GM23338 (cell line): ENCODE data around the gene RSPH3. TPM values are rescaled to one million over a fixed set of nuclear protein-coding genes. Genes with fewer than 3 reads are reported as not detected.

ENCODE experiments used
- ATAC-seq: fragments of 200-7000 bp; cut with Tn5 transposase; 3 replicates; pipeline ENCODE4 v1.9.1; 2020
- DNase-seq: peaks from one replicate; pipeline ENCODE4 v3.0.0-alpha.2; 2015; ENCODE audit warnings: low spot score
- H2AFZ ChIP-seq: fragments of 200-600 bp; sonication (generic); 2 replicates; pipeline ENCODE4 v1.8.0; 2016; ENCODE audit warnings: antibody characterized with exemption, mild to moderate bottlenecking, moderate library complexity
- H3F3A ChIP-seq: fragments of 200-600 bp; sonication (generic); replicated peaks from 2 replicates; pipeline ENCODE4 v1.8.0; 2017; ENCODE audit warnings: antibody characterized with exemption, mixed run types, low read depth
- H3K27ac ChIP-seq: fragments of 200-600 bp; sonication (generic); 2 replicates; pipeline ENCODE4 v1.6.1; 2016; ENCODE audit warnings: low read depth
- H3K27me3 ChIP-seq: fragments of 200-600 bp; sonication (generic); 2 replicates; pipeline ENCODE4 v1.8.0; 2016; ENCODE audit warnings: mild to moderate bottlenecking, mixed run types, moderate library complexity; ENCODE audit not compliant: insufficient read depth
- H3K36me3 ChIP-seq: fragments of 200-600 bp; sonication (generic); 2 replicates; pipeline ENCODE4 v1.8.0; 2016; ENCODE audit warnings: mild to moderate bottlenecking; ENCODE audit not compliant: insufficient read depth
- H3K4me1 ChIP-seq: fragments of 200-600 bp; sonication (generic); 2 replicates; pipeline ENCODE4 v1.8.0; 2016; ENCODE audit warnings: mild to moderate bottlenecking, moderate library complexity; ENCODE audit not compliant: insufficient read depth
- H3K4me2 ChIP-seq: fragments of 200-600 bp; sonication (generic); 2 replicates; pipeline ENCODE4 v1.7.1; 2017; ENCODE audit warnings: mixed run types
- H3K4me3 ChIP-seq: fragments of 200-600 bp; sonication (generic); 2 replicates; pipeline ENCODE4 v1.6.1; 2016; ENCODE audit warnings: mixed run types
- H3K79me2 ChIP-seq: fragments of 200-600 bp; sonication (generic); replicated peaks from 2 replicates; pipeline ENCODE4 v1.8.0; 2017; ENCODE audit warnings: mild to moderate bottlenecking; ENCODE audit not compliant: insufficient read depth
- H3K9me2 ChIP-seq: fragments of 200-600 bp; sonication (generic); 2 replicates; pipeline ENCODE4 v1.8.0; 2017; ENCODE audit not compliant: insufficient read depth
- H4K20me1 ChIP-seq: fragments of 200-600 bp; sonication (generic); replicated peaks from 2 replicates; pipeline ENCODE4 v1.8.0; 2017; ENCODE audit warnings: mild to moderate bottlenecking; ENCODE audit not compliant: insufficient read depth
- H3K27ac Mint-ChIP-seq: 2 replicates; pipeline ENCODE4 v1.8.0; 2020; ENCODE audit warnings: inconsistent platforms, mild to moderate bottlenecking, moderate library complexity, mixed read lengths
- H3K27me3 Mint-ChIP-seq: 3 replicates; pipeline ENCODE4 v1.8.0; 2022; ENCODE audit warnings: low read depth, mild to moderate bottlenecking, moderate library complexity, mixed read lengths, inconsistent platforms; ENCODE audit not compliant: insufficient read depth, poor library complexity
- H3K36me3 Mint-ChIP-seq: 3 replicates; pipeline ENCODE4 v1.8.0; 2021; ENCODE audit warnings: low read depth, mild to moderate bottlenecking, inconsistent platforms, moderate library complexity, mixed read lengths
- H3K4me1 Mint-ChIP-seq: 3 replicates; pipeline ENCODE4 v1.8.0; 2020; ENCODE audit warnings: mild to moderate bottlenecking, inconsistent platforms, mixed read lengths
- H3K4me3 Mint-ChIP-seq: 3 replicates; pipeline ENCODE4 v1.8.0; 2021; ENCODE audit warnings: moderate library complexity, mild to moderate bottlenecking, inconsistent platforms, mixed read lengths
- H3K9me3 Mint-ChIP-seq: 3 replicates; pipeline ENCODE4 v1.8.0; 2020; ENCODE audit warnings: moderate library complexity, mild to moderate bottlenecking, inconsistent platforms, mixed read lengths
- CREB1 ChIP-seq: fragments of 250-450 bp; sonication (Bioruptor Pico); IDR thresholded peaks from 2 replicates; pipeline ENCODE4 v1.5.0; 2020; ENCODE audit warnings: low read depth, mild to moderate bottlenecking, moderate library complexity
- EZH2 ChIP-seq: fragments of 200-600 bp; sonication (generic); IDR thresholded peaks from one replicate; pipeline ENCODE4 v1.8.0; 2017; ENCODE audit warnings: antibody characterized with exemption, mild to moderate bottlenecking, low read depth; ENCODE audit not compliant: unreplicated experiment
- EZH2phosphoT487 ChIP-seq: fragments of 200-600 bp; sonication (generic); IDR thresholded peaks from one replicate; pipeline ENCODE4 v1.8.1; 2018; ENCODE audit warnings: antibody characterized with exemption; ENCODE audit not compliant: unreplicated experiment
- JUNB ChIP-seq: IDR thresholded peaks from one replicate; pipeline ENCODE4 v1.6.1; 2016; ENCODE audit warnings: antibody characterized with exemption; ENCODE audit not compliant: unreplicated experiment
- NANOG ChIP-seq: IDR thresholded peaks from 2 replicates; pipeline ENCODE4 v1.6.1; 2016; ENCODE audit warnings: antibody characterized with exemption, borderline replicate concordance
- POLR2AphosphoS5 ChIP-seq: IDR thresholded peaks from 2 replicates; pipeline ENCODE4 v1.6.1; 2016; ENCODE audit warnings: antibody characterized with exemption, low read depth
- STAT1 ChIP-seq: IDR thresholded peaks from one replicate; pipeline ENCODE4 v1.6.1; 2016; ENCODE audit warnings: antibody characterized with exemption; ENCODE audit not compliant: unreplicated experiment
- ZNF114 ChIP-seq: fragments of 250-450 bp; sonication (Bioruptor Pico); IDR thresholded peaks from 2 replicates; pipeline ENCODE4 v1.5.0; 2020; ENCODE audit warnings: mild to moderate bottlenecking, moderate library complexity
- ZNF331 ChIP-seq: fragments of 250-450 bp; sonication (Bioruptor Pico); IDR thresholded peaks from 2 replicates; pipeline ENCODE4 v1.5.0; 2020; ENCODE audit warnings: low read depth, mild to moderate bottlenecking, moderate library complexity
- polyA plus RNA-seq: library from polyadenylated mRNA; unstranded; fragments of >200 nt; fragmentation: Nextera tagmentation; extraction: Ambion mirVana; gene quantifications from 2 replicates; pipeline ENCODE4 v1.2.1, GENCODE V29; 2016
- total RNA-seq: library from RNA; depleted of rRNA; stranded (reverse); fragments of >200 nt; shearing (Covaris generic); gene quantifications from 2 replicates; pipeline ENCODE4 v1.2.3, GENCODE V29; 2014
- TF ChIP-seq, protein P1 (sequence below), 2 experiments: fragments of 200-600 bp in 1 of 2; sonication (generic) in 1 of 2; conservative IDR thresholded peaks; 2 replicates each; pipeline versions ENCODE4 v1.5.1 to v1.6.1; 2016 to 2017; ENCODE audit warnings: antibody characterized with exemption in 2 of 2, low read depth in 2 of 2, mild to moderate bottlenecking in 2 of 2, moderate library complexity in 1 of 2
- TF ChIP-seq, protein P2 (sequence below): IDR thresholded peaks from one replicate; pipeline ENCODE4 v1.6.1; 2018; ENCODE audit warnings: antibody characterized with exemption; ENCODE audit not compliant: unreplicated experiment
- TF ChIP-seq, protein P3 (sequence below): IDR thresholded peaks from 2 replicates; pipeline ENCODE4 v1.6.1; 2016; ENCODE audit warnings: antibody characterized with exemption
- TF ChIP-seq, protein P4 (sequence below): fragments of 250-450 bp; sonication (Bioruptor Pico); IDR thresholded peaks from 2 replicates; pipeline ENCODE4 v1.5.0; 2020; ENCODE audit warnings: mild to moderate bottlenecking, moderate library complexity

RSPH3 gene
- total and polyA plus RNA-seq, 2 experiments from 2014 or later: 1.7 to 3.9 TPM

GRCh38 chr6:158954753-158955152, 45.2 kb downstream of the RSPH3 start:
- H3K4me1 Mint-ChIP-seq: no peaks in the 10 kb centered on the region; the same call in 2 of the 3 replicates
- Histone ChIP-seq H3K4me3 (no peak overlapping the region), H2AFZ (no peak overlapping the region), H4K20me1 (no peaks in the 10 kb centered on the region), H3K27me3 (no peaks in the 10 kb centered on the region), H3F3A (no peaks in the 10 kb centered on the region), H3K9me2 (no peaks in the 10 kb centered on the region), H3K36me3 (peaks cover 4% of the 10 kb centered on the region; the same call in 1 of the 2 replicates), H3K4me2 (no peak overlapping the region), H3K27ac (no peak overlapping the region), H3K79me2 (no peaks in the 10 kb centered on the region), H3K4me1 (no peaks in the 10 kb centered on the region)
- DNase-seq: no peak
- H3K27me3 Mint-ChIP-seq: peaks cover 4% of the 10 kb centered on the region
- peaks cover 4% of the 10 kb centered on the region; the same call in 1 of the 3 replicates for H3K9me3 Mint-ChIP-seq
- H3K4me3 Mint-ChIP-seq: no peak overlapping the region
- no peak for ATAC-seq
- H3K27ac Mint-ChIP-seq: no peak overlapping the region
- TF ChIP-seq EZH2 (no peak), NANOG (no peak), EZH2phosphoT487 (no peak), ZNF331 (CRISPR knock-in tag) (no peak), CREB1 (CRISPR knock-in tag) (no peak), POLR2AphosphoS5 (no peak), STAT1 (no peak), JUNB (no peak), ZNF114 (CRISPR knock-in tag) (no peak)
- TF ChIP-seq, protein P1, sequence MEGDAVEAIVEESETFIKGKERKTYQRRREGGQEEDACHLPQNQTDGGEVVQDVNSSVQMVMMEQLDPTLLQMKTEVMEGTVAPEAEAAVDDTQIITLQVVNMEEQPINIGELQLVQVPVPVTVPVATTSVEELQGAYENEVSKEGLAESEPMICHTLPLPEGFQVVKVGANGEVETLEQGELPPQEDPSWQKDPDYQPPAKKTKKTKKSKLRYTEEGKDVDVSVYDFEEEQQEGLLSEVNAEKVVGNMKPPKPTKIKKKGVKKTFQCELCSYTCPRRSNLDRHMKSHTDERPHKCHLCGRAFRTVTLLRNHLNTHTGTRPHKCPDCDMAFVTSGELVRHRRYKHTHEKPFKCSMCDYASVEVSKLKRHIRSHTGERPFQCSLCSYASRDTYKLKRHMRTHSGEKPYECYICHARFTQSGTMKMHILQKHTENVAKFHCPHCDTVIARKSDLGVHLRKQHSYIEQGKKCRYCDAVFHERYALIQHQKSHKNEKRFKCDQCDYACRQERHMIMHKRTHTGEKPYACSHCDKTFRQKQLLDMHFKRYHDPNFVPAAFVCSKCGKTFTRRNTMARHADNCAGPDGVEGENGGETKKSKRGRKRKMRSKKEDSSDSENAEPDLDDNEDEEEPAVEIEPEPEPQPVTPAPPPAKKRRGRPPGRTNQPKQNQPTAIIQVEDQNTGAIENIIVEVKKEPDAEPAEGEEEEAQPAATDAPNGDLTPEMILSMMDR (conservative IDR thresholded peaks at IDR 0.05; ENCODE audit: low read depth in 2 of 2): no peak
- TF ChIP-seq, protein P2, sequence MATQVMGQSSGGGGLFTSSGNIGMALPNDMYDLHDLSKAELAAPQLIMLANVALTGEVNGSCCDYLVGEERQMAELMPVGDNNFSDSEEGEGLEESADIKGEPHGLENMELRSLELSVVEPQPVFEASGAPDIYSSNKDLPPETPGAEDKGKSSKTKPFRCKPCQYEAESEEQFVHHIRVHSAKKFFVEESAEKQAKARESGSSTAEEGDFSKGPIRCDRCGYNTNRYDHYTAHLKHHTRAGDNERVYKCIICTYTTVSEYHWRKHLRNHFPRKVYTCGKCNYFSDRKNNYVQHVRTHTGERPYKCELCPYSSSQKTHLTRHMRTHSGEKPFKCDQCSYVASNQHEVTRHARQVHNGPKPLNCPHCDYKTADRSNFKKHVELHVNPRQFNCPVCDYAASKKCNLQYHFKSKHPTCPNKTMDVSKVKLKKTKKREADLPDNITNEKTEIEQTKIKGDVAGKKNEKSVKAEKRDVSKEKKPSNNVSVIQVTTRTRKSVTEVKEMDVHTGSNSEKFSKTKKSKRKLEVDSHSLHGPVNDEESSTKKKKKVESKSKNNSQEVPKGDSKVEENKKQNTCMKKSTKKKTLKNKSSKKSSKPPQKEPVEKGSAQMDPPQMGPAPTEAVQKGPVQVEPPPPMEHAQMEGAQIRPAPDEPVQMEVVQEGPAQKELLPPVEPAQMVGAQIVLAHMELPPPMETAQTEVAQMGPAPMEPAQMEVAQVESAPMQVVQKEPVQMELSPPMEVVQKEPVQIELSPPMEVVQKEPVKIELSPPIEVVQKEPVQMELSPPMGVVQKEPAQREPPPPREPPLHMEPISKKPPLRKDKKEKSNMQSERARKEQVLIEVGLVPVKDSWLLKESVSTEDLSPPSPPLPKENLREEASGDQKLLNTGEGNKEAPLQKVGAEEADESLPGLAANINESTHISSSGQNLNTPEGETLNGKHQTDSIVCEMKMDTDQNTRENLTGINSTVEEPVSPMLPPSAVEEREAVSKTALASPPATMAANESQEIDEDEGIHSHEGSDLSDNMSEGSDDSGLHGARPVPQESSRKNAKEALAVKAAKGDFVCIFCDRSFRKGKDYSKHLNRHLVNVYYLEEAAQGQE: no peak
- TF ChIP-seq, protein P3, sequence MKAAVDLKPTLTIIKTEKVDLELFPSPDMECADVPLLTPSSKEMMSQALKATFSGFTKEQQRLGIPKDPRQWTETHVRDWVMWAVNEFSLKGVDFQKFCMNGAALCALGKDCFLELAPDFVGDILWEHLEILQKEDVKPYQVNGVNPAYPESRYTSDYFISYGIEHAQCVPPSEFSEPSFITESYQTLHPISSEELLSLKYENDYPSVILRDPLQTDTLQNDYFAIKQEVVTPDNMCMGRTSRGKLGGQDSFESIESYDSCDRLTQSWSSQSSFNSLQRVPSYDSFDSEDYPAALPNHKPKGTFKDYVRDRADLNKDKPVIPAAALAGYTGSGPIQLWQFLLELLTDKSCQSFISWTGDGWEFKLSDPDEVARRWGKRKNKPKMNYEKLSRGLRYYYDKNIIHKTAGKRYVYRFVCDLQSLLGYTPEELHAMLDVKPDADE: no peak
- TF ChIP-seq, protein P4, sequence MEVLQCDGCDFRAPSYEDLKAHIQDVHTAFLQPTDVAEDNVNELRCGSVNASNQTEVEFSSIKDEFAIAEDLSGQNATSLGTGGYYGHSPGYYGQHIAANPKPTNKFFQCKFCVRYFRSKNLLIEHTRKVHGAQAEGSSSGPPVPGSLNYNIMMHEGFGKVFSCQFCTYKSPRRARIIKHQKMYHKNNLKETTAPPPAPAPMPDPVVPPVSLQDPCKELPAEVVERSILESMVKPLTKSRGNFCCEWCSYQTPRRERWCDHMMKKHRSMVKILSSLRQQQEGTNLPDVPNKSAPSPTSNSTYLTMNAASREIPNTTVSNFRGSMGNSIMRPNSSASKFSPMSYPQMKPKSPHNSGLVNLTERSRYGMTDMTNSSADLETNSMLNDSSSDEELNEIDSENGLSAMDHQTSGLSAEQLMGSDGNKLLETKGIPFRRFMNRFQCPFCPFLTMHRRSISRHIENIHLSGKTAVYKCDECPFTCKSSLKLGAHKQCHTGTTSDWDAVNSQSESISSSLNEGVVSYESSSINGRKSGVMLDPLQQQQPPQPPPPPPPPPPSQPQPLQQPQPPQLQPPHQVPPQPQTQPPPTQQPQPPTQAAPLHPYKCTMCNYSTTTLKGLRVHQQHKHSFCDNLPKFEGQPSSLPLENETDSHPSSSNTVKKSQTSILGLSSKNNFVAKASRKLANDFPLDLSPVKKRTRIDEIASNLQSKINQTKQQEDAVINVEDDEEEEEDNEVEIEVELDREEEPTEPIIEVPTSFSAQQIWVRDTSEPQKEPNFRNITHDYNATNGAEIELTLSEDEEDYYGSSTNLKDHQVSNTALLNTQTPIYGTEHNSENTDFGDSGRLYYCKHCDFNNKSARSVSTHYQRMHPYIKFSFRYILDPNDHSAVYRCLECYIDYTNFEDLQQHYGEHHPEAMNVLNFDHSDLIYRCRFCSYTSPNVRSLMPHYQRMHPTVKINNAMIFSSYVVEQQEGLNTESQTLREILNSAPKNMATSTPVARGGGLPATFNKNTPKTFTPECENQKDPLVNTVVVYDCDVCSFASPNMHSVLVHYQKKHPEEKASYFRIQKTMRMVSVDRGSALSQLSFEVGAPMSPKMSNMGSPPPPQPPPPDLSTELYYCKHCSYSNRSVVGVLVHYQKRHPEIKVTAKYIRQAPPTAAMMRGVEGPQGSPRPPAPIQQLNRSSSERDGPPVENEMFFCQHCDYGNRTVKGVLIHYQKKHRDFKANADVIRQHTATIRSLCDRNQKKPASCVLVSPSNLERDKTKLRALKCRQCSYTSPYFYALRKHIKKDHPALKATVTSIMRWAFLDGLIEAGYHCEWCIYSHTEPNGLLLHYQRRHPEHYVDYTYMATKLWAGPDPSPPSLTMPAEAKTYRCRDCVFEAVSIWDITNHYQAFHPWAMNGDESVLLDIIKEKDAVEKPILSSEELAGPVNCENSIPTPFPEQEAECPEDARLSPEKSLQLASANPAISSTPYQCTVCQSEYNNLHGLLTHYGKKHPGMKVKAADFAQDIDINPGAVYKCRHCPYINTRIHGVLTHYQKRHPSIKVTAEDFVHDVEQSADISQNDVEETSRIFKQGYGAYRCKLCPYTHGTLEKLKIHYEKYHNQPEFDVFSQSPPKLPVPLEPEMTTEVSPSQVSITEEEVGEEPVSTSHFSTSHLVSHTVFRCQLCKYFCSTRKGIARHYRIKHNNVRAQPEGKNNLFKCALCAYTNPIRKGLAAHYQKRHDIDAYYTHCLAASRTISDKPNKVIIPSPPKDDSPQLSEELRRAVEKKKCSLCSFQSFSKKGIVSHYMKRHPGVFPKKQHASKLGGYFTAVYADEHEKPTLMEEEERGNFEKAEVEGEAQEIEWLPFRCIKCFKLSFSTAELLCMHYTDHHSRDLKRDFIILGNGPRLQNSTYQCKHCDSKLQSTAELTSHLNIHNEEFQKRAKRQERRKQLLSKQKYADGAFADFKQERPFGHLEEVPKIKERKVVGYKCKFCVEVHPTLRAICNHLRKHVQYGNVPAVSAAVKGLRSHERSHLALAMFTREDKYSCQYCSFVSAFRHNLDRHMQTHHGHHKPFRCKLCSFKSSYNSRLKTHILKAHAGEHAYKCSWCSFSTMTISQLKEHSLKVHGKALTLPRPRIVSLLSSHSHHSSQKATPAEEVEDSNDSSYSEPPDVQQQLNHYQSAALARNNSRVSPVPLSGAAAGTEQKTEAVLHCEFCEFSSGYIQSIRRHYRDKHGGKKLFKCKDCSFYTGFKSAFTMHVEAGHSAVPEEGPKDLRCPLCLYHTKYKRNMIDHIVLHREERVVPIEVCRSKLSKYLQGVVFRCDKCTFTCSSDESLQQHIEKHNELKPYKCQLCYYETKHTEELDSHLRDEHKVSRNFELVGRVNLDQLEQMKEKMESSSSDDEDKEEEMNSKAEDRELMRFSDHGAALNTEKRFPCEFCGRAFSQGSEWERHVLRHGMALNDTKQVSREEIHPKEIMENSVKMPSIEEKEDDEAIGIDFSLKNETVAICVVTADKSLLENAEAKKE (CRISPR knock-in tag): no peak
- H3K36me3 Mint-ChIP-seq: no peaks in the 10 kb centered on the region; the same call in 2 of the 3 replicates
